Omental fat pad (tissue), 4 donors: ENCODE results near the gene PLEKHM3. TPM values are rescaled to one million over a fixed set of nuclear protein-coding genes. Genes with fewer than 3 reads are reported as not detected.

Experiments used
- ATAC-seq: fragments of 150-250 bp; one replicate; pipeline ENCODE4 v1.9.1; 2016; ENCODE audit warnings: mild to moderate bottlenecking, moderate library complexity; ENCODE audit not compliant: low FRiP score
- DNase-seq: peaks from one replicate; pipeline ENCODE4 v3.0.0-alpha.2; 2019; ENCODE audit warnings: low spot score
- total RNA-seq, 4 donors: library from RNA; depleted of rRNA; stranded (reverse); fragments of >200 nt; gene quantifications; one replicate each; pipeline ENCODE4 v1.1.0, GENCODE V29; 2016
- TF ChIP-seq, protein P1 (sequence below), 3 donors: fragments of 450-650 bp; IDR thresholded peaks; one replicate each; pipeline ENCODE4 v1.5.1; 2016 to 2017; ENCODE audit warnings: antibody characterized with exemption in 3 of 3, mild to moderate bottlenecking in 3 of 3, moderate library complexity in 2 of 3

PLEKHM3 gene
- total RNA-seq, 4 donors from 2014 or later, result 14.1 to 31.4 (median 24.2) TPM

DNA sequence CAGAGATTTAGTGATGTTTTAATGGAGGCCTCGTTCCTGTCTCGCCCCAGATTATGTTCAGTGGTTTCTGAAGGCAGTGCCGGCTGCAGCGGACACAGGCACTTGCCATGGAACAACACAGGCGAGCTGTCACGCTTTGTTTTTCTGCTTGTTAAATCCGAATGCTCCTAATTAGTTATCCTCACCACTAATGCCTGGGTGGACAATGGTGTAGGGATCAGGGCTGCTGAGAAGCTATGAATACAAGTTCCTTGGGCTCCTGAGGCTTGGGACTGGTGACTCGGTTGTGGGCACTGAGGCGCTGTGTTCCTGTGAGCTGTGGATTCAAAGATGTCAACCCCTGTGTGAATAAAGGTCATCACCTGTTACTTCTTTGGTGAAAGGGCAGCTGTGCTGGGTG lies 123.5 kb downstream of the PLEKHM3 start:
- DNase-seq (no peak), ATAC-seq (no peak)
- TF ChIP-seq, protein P1, sequence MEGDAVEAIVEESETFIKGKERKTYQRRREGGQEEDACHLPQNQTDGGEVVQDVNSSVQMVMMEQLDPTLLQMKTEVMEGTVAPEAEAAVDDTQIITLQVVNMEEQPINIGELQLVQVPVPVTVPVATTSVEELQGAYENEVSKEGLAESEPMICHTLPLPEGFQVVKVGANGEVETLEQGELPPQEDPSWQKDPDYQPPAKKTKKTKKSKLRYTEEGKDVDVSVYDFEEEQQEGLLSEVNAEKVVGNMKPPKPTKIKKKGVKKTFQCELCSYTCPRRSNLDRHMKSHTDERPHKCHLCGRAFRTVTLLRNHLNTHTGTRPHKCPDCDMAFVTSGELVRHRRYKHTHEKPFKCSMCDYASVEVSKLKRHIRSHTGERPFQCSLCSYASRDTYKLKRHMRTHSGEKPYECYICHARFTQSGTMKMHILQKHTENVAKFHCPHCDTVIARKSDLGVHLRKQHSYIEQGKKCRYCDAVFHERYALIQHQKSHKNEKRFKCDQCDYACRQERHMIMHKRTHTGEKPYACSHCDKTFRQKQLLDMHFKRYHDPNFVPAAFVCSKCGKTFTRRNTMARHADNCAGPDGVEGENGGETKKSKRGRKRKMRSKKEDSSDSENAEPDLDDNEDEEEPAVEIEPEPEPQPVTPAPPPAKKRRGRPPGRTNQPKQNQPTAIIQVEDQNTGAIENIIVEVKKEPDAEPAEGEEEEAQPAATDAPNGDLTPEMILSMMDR (IDR thresholded peaks at IDR 0.05), result no peak

DNA sequence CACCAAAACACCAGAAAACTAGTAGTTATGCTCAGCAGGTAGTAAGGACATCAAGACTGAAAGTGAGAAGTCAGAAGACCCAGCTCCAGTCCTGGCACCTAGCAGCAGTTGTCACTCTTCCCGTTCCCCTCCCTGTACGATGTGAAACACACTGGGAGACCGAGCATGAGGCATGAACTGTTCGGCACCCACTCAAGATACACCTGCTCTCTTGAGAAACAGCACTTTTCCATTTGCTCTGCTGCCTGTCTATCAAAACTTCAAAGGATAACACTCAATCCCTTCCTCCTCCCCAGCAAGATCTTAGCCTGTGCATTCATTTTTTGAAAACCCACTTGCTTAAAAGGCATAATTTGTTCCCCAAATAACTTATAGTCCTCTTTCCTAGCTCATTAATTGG lies 123.9 kb downstream of the PLEKHM3 start:
- no peak for ATAC-seq
- TF ChIP-seq, protein P1 (IDR thresholded peaks at IDR 0.05), result no peak

DNA sequence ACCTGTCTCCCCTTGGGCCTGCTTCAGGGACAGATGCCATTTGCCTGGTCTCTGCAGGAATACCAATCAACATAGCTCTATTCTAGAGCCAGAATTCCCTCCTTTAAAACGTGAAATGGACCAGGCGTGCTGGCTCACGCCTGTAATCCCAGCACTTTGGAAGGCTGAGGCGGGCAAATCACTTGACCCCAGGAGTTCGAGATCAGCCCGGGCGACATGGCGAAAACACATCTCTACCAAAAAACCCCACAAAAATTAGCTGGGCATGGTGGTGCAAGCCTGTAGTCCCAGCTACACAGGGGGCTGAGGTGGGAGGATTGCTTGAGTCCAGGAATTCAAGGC lies 127.0 kb downstream of the PLEKHM3 start:
- no peak for DNase-seq
- no peak for ATAC-seq
- TF ChIP-seq, protein P1 (IDR thresholded peaks at IDR 0.05), result no peak

More for the DNA sequence above, 123.9 kb downstream of the PLEKHM3 start:
- no peak for DNase-seq

DNA sequence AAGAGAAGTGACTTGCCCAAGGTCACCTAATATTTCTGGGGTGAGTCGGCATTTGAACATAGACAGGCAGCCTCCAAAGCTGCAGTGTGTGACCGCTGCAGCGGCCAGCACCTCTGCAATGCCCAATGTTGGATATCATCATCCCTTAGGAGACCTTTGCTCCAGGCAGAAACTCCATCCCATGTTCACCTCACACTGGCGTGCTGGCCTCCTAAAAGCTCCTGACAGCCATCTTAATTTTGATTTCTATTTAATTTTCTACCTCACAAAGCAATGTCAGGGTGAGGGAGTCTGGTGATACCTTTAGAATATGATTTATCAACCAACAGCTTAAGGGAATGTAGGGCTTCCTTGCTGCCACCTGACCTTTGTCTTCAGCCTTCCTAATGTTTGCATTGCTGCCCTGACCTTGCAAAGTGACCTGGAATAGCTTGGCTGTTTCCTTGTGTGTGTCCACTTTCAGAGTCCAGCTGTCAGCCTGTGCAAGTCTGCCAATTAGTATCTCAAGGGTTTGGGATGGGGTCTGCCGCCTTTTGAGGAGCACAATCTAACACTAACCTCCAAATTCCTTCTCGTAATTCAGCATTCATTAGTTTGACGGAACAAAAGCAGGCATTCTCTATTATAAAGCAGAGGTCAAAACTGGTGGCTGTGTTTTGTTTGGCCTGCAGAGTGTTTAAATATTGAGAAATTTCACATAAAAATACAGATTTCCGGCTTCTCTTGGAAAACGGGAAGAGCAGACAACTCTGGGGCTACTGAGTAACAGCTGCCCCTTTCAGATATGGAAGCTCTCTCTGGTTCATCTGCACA lies 127.6 kb downstream of the PLEKHM3 start:
- TF ChIP-seq, protein P1 (IDR thresholded peaks at IDR 0.05), result no peak
- no peak for ATAC-seq
- DNase-seq, result no peak

DNA sequence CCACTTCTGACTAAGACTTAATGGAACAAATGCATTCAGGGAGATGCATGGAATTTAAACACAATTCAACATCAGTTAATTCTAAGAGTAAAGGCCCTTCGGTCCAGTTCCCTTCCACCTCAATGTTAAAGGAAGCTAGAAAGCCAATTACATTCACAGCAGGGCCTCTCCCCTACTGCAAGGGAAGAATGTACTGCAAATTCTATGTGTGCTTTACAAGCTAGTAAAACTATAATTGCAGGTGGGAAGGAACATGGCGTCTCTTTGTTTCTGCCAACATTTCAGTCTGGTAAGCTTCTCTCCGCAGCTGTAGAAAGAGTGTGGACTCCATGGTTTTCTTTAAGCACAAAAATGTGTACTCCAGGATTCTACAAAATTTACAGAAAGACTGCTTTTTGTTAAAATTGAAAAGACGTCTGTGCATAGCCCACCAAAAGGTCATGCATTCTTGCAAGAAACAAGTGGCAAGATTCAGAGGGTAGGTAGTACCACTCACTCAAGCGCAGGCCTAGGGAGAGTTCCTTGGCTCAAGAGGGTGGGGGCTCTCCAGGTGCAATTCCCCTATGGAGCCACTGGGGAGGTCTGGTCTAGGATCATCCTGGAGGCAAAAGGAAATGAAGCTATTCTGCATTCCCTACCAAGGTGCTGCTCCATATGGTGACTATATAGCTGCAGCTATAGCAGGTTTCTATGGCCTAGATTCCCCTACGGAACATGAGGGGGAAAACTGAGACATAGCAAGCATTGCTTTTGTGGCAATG lies 128.6 kb downstream of the PLEKHM3 start:
- TF ChIP-seq, protein P1 (IDR thresholded peaks at IDR 0.05), result no peak
- ATAC-seq (no peak), DNase-seq (no peak)

DNA sequence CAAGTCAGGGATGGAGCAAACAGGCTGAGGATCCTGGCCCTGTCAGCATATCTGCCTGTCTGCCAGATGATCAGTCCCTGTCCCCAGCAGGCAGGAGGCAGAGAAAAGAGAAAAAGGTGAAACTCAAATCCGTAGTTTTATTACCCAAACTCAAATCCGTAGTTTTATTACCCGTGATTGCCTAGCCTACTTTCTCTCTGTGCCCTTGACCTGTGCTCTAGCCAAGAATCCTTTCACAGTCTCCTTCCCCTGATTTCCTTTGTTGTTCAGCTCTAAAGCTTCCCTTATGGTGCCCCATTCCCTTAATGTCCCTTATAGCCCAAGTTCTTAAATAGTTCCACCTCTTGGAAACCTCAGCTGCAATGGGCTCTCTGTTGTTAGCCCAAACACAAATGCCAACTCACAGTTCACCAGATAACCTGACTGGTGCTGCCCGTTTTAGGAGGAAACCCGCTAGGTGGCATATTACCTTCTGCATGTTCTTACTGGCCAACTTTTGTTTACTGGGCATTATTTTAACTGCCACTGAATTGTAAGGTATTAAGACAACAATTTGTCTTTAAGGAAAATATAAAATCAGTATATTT lies 130.0 kb downstream of the PLEKHM3 start:
- TF ChIP-seq, protein P1 (IDR thresholded peaks at IDR 0.05), result no peak
- no peak for ATAC-seq
- DNase-seq, result no peak
